NB4 (cell line): Measurements from ENCODE around the gene NAA10.
A peak's percentile ranks its signal among the peaks of the same experiment; 100 is the strongest.

ENCODE experiments used
- POLR2A ChIP-seq: IDR thresholded peaks from 2 replicates; pipeline ENCODE4 v1.6.1; 2011; ENCODE audit warnings: mild to moderate bottlenecking; ENCODE audit not compliant: insufficient read length; ENCODE audit errors: extremely low read depth
- TF ChIP-seq, protein P1 (sequence below): IDR thresholded peaks from one replicate; pipeline ENCODE4 v1.5.1; 2012; ENCODE audit warnings: low read depth, low read length

DNA sequence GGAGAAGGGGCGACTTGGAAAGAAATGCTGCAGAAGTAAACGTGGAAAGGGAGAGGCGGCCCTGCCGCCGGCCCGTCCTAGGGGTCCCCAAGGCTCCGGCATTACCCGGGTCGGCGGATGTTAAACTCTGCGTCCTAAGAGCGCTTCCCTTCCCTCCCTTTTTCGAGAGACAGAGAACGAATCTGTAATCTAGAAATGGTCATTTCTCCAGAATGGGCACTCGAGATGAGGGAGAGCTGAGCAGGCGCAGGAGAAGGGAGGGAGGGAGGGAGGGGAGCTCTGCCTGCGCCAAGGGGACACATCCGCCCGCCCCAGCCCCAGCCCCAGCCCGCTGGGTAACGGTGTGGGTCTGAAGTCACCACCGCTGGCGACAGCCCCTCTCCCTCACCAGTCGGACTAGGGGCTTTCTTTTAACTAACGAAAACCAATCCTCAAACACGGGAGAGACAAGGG lies 35.1 kb upstream of the NAA10 start:
- TF ChIP-seq, protein P1, sequence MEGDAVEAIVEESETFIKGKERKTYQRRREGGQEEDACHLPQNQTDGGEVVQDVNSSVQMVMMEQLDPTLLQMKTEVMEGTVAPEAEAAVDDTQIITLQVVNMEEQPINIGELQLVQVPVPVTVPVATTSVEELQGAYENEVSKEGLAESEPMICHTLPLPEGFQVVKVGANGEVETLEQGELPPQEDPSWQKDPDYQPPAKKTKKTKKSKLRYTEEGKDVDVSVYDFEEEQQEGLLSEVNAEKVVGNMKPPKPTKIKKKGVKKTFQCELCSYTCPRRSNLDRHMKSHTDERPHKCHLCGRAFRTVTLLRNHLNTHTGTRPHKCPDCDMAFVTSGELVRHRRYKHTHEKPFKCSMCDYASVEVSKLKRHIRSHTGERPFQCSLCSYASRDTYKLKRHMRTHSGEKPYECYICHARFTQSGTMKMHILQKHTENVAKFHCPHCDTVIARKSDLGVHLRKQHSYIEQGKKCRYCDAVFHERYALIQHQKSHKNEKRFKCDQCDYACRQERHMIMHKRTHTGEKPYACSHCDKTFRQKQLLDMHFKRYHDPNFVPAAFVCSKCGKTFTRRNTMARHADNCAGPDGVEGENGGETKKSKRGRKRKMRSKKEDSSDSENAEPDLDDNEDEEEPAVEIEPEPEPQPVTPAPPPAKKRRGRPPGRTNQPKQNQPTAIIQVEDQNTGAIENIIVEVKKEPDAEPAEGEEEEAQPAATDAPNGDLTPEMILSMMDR = no peak
- TF ChIP-seq POLR2A = peak; percentile 15
